ENCODE results near the gene MTRR. TPM values are rescaled to one million over a fixed set of nuclear protein-coding genes. Genes with fewer than 3 reads are reported as not detected.
"Not testable (repeated sequence)": the region's sequence is repeated elsewhere in the genome, so short reads cannot be mapped to it uniquely, and the experiment has no call there.

Gene MTRR
- total RNA-seq, 1 experiment from 2014 or later = 57.1 TPM

GRCh38 chr5:7907612-7908011, 38.7 kb downstream of the MTRR start:
- H3K9me3 ChIP-seq (ENCODE audit: low read depth, low read length, poor library complexity, severe bottlenecking) = peaks cover 5% of the 10 kb centered on the region
- intact Hi-C loops (cut with micrococcal nuclease; ENCODE audit: unreplicated experiment) = no loop called here
- H3K27ac ChIP-seq (ENCODE audit: low read depth, low read length, poor library complexity, severe bottlenecking) = no peak overlapping the region
- TF ChIP-seq EZH2 (IDR thresholded peaks at IDR 0.05; ENCODE audit: borderline replicate concordance, low read depth, low read length, poor library complexity, severe bottlenecking) (no peak), CTCF (conservative IDR thresholded peaks at IDR 0.05; ENCODE audit: low read depth, low read length) (no peak)
- no TSS peak for BruUV-seq (replicated peaks)
- H3K36me3 ChIP-seq (ENCODE audit: insufficient read depth, low read length, poor library complexity, severe bottlenecking) = no peaks in the 10 kb centered on the region
- ChIA-PET POLR2A (ENCODE audit: low non-redundant PET) (no interaction called here), CTCF (no interaction called here)
- no peak overlapping the region for H3K4me3 ChIP-seq (ENCODE audit: low read depth, low read length, poor library complexity, severe bottlenecking)
- H3K4me1 ChIP-seq (ENCODE audit: insufficient read depth, low read length, poor library complexity, severe bottlenecking) = no peaks in the 10 kb centered on the region
- no peak for DNase-seq (ENCODE audit: low spot score)
- no peaks in the 10 kb centered on the region for H3K27me3 ChIP-seq (replicated peaks; ENCODE audit: insufficient read depth, low read depth, low read length, poor library complexity)

GRCh38 chr5:7908317-7908716, 39.4 kb downstream of the MTRR start:
- H3K4me1 ChIP-seq (ENCODE audit: insufficient read depth, low read length, poor library complexity, severe bottlenecking) = no peaks in the 10 kb centered on the region
- no peak overlapping the region for H3K4me3 ChIP-seq (ENCODE audit: low read depth, low read length, poor library complexity, severe bottlenecking)
- CTCF ChIA-PET = no interaction called here
- BruUV-seq (replicated peaks) = no TSS peak
- no peaks in the 10 kb centered on the region for H3K27me3 ChIP-seq (replicated peaks; ENCODE audit: insufficient read depth, low read depth, low read length, poor library complexity)
- POLR2A ChIA-PET (ENCODE audit: low non-redundant PET) = no interaction called here
- DNase-seq (ENCODE audit: low spot score) = no peak
- intact Hi-C loops (cut with micrococcal nuclease; ENCODE audit: unreplicated experiment) = no loop called here
- no peak for TF ChIP-seq EZH2 (IDR thresholded peaks at IDR 0.05; ENCODE audit: borderline replicate concordance, low read depth, low read length, poor library complexity, severe bottlenecking)
- no peak for TF ChIP-seq CTCF (conservative IDR thresholded peaks at IDR 0.05; ENCODE audit: low read depth, low read length)
- H3K36me3 ChIP-seq (ENCODE audit: insufficient read depth, low read length, poor library complexity, severe bottlenecking) = no peaks in the 10 kb centered on the region
- no peak overlapping the region for H3K27ac ChIP-seq (ENCODE audit: low read depth, low read length, poor library complexity, severe bottlenecking)
- H3K9me3 ChIP-seq (ENCODE audit: low read depth, low read length, poor library complexity, severe bottlenecking) = peaks cover 5% of the 10 kb centered on the region

- ChIA-PET POLR2A (ENCODE audit: low non-redundant PET) (no interaction called here), CTCF (no interaction called here)
- no peaks in the 10 kb centered on the region for H3K4me1 ChIP-seq (ENCODE audit: insufficient read depth, low read length, poor library complexity, severe bottlenecking)
- H3K27me3 ChIP-seq (replicated peaks; ENCODE audit: insufficient read depth, low read depth, low read length, poor library complexity) = no peaks in the 10 kb centered on the region
- BruUV-seq (replicated peaks) = no TSS peak
- intact Hi-C loops (cut with micrococcal nuclease; ENCODE audit: unreplicated experiment) = no loop called here
- no peak overlapping the region for H3K4me3 ChIP-seq (ENCODE audit: low read depth, low read length, poor library complexity, severe bottlenecking)
- TF ChIP-seq EZH2 (IDR thresholded peaks at IDR 0.05; ENCODE audit: borderline replicate concordance, low read depth, low read length, poor library complexity, severe bottlenecking) (no peak), CTCF (conservative IDR thresholded peaks at IDR 0.05; ENCODE audit: low read depth, low read length) (no peak)
- peaks cover 5% of the 10 kb centered on the region for H3K9me3 ChIP-seq (ENCODE audit: low read depth, low read length, poor library complexity, severe bottlenecking)
- no peak for DNase-seq (ENCODE audit: low spot score)
- no peaks in the 10 kb centered on the region for H3K36me3 ChIP-seq (ENCODE audit: insufficient read depth, low read length, poor library complexity, severe bottlenecking)
- H3K27ac ChIP-seq (ENCODE audit: low read depth, low read length, poor library complexity, severe bottlenecking) = no peak overlapping the region
Observed at GRCh38 chr5:7910738-7911428, 41.9 kb downstream of the MTRR start.

- POLR2A ChIA-PET (ENCODE audit: low non-redundant PET); DNase-seq (ENCODE audit: low spot score); H3K27me3 ChIP-seq (replicated peaks; ENCODE audit: insufficient read depth, low read depth, low read length, poor library complexity); H3K36me3 ChIP-seq (ENCODE audit: insufficient read depth, low read length, poor library complexity, severe bottlenecking); H3K9me3 ChIP-seq (ENCODE audit: low read depth, low read length, poor library complexity, severe bottlenecking); BruUV-seq (replicated peaks); intact Hi-C loops (cut with micrococcal nuclease; ENCODE audit: unreplicated experiment); H3K27ac ChIP-seq (ENCODE audit: low read depth, low read length, poor library complexity, severe bottlenecking); H3K4me3 ChIP-seq (ENCODE audit: low read depth, low read length, poor library complexity, severe bottlenecking); CTCF ChIA-PET; H3K4me1 ChIP-seq (ENCODE audit: insufficient read depth, low read length, poor library complexity, severe bottlenecking): not testable (repeated sequence)
Observed at GRCh38 chr5:7911429-7911771, 42.5 kb downstream of the MTRR start.
